HG03521 (cell line): ENCODE measurements around the gene FAM120A.

ENCODE experiments used
- ATAC-seq: cut with Tn5 transposase; IDR thresholded peaks from one replicate; pipeline ENCODE4 v1.9.1; 2021; ENCODE audit warnings: mild to moderate bottlenecking, moderate library complexity; ENCODE audit not compliant: unreplicated experiment

Gene FAM120A

DNA sequence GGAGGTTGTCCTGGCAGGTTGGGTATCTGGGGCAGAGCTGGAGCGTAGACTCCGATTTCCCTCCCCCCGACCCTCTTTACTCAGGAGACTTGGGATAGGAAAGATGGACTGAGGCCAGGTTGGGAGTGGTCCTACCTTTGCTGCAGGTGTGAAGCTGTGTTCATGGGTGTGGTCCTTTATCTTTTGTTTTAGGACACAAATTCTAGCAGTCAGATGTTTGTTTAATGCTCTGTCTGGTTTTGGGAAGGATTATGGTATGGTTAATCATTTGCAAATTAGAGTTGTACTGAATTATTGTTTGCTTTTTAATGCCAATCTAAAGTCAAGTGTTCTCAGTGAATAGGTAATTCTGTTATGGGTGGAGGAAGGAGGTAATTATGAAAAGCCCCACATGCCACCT is 16.0 kb downstream of the FAM120A start:
- no peak for ATAC-seq

DNA sequence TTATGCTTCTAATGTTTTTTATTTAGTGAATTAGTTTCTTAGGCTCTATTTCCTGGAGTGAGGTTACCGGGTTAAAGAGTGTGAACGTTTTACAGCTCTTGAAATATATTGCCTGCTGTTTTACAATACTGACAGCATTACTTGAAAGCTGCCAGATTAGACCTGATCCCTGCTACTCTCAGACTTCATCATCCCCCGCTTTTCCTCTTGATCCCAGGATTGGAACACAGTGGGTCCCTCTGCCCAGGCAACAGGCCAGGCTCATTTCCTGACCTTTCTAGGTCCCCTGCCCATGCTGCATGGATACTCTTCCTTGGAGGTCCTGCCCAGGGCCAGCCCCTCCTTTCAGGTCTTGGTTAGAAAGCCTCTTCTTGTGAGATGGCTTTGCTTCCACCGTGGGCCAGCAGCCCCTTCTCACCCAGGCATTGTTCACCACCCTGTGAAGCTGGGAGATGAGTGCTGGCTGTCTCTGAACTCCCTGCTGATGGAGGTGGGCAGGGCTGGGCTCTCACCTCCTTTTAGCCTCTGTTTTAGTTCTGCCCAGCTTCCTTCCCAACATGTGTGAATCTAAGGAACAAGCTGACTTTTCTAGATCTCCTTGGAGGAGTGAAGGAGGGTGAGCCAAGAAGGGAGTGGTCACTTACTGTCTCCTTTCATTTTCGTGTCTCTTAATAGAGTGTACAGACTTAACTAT is 17.4 kb downstream of the FAM120A start:
- ATAC-seq: no peak

DNA sequence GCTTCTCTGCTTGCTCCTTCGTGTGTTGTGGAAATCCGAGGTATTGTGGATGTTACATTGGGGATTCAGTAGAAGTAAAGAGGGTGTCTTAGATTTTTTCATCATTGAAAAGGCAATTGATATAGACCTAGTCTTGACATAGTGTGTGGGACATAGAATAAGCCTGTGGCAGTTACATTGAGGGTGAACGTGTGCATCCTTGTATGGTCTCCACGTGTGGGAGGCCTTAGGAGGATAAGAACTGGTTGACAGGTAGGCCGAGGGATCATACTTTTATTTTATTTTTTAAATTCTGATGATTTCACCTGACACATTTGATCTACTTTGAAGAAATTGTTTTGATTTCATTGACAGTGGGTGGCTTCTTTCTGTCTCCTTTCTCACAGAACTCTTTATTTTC is 18.9 kb downstream of the FAM120A start:
- no peak for ATAC-seq

- no peak for ATAC-seq
Measured at GRCh38 chr9:93471124-93471523, 19.6 kb downstream of the FAM120A start.

GRCh38 chr9:93473411-93473810 is 21.9 kb downstream of the FAM120A start:
- ATAC-seq: no peak

DNA sequence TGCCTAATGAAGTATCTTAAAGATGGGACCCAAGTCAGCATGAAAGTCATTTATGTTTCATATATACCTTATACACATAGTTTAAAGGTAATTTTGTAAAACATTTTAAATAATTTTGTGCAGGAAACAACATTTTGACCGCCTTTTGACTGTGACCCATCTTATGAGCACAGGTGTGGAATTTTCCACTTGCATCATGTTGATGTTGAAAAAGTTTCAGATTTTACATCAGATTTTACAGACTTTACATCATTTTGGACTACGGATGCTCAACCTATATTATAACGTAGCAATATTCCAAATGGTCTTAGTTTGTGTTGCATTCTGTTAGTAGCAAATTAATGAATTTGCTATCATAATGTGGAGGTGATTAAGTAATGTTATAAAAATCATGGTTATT is 23.6 kb downstream of the FAM120A start:
- ATAC-seq: no peak

DNA sequence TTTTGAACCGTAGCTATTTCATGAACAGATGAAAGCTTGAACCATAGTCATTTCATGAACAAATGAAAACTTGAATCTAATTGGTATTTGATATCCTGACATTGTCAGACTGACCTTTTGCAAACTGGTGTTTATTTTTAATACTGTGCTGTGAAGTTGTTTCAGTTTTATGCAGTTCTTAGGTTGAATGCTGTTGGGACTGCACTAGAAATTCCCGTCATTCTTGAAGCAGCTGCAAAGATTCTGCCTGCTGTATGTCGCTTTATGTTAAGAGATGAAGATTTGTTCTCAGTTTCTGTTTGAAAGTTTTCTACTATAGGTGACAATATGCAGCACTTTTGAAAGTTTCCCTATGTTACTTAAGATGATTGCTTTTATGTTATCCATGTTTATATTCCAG is 24.4 kb downstream of the FAM120A start:
- no peak for ATAC-seq

DNA sequence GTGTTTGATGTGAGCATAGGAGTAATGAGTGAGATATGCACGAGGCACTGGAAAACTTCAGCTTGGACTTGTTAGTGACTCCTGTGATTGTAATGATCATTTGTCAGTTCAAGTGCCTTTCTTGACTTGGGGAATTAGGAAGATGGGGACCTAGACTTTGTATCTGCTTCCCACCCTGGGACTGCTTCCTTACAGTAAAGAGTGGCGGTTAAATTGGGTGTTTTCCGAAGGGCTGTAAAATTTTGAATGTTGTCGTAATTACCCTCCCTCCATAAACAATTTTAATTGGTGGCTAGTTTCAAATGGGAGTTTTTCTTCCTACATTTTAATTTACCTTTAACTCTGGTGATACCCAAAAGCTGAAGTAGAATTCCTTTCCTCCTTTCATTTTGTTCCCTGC is 25.4 kb downstream of the FAM120A start:
- ATAC-seq: no peak

DNA sequence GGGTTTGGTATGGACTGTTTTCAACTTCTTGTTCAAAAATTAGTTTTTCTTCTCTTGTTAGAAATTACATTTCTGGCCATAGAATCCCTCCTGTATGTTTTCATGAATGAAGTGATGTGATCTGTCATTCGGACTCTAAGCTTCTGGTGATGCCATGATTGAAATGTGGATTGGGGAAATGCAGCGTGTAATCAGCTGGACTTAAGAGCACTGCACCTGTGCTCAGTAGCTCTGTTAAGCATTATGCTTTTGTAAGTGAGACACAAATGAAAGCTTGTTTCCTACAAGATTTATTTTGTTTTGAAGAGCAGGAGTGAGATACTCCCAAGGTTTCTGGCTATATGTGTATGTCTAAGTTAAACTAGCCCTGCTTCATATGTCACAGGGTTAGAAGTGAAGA is 25.9 kb downstream of the FAM120A start:
- ATAC-seq: no peak

GRCh38 chr9:93479726-93480125 is 28.2 kb downstream of the FAM120A start:
- ATAC-seq: no peak

DNA sequence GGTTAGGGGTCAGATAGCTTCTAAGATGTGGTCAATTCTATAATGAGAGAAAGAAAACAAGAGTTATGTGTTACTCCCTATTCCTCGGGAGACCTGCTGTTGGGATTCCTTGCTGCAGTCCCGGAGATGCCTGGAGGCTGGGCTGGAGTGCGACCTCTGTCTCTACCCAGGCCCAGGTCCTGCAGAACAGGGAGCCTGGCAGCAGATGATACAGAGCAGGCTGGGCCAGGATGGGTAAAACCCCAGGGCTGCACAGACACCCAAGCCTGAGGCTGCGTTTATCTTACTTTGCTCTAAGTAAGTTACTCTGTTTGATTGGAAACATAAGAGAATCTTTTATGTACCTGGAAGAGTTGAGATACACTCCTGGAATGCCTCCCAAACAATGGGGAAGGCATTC is 28.8 kb downstream of the FAM120A start:
- ATAC-seq: no peak

DNA sequence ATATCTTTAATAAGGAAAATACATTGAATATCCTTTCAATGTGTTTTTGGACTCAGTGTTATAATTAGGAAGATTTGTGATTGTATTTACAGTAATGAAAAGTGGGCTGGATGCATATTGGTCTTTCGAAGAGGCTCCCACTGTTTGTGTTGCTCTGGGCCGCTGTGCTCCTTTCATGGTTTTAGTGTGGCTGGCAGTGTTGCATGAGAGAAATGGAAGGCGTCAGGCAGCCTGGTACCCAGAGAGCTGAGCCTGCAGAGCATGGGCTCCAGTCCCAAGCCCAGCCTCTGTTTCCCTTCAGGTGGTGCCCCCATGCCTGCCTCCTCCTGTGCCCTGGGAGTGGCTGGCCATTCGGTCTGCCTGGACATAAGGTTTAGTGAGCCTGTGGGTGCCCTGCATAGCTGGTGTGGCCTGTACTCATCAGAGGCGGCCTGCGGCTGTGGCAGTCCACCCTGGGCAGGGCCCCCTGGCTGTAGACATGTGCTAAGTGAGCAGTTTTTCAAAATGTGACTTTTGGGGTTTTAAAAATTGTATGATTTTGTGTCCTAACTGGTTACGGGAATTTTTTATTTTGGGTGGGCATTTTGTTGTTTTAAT is 29.3 kb downstream of the FAM120A start:
- ATAC-seq: no peak

- ATAC-seq: no peak
Measured at GRCh38 chr9:93483497-93483896, 32.0 kb downstream of the FAM120A start.

DNA sequence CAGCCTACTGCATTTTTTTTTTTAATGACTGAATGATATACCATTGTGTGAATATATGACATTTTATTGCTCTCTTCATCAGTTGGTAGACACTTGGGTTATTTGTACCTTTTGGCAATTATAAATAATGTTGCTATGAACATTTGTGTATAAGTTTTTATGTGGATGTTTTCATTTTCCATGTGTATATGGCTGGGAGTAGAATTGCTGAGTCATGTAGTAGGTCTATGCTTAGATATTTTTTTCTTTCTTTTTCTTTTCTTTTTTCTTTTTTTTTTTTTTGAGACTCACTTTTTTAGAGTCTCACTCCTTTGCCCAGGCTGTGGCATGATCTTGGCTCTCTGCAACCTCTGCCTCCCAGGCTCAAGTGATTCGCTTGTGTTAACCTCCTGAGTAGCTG is 34.8 kb downstream of the FAM120A start:
- ATAC-seq: no peak

DNA sequence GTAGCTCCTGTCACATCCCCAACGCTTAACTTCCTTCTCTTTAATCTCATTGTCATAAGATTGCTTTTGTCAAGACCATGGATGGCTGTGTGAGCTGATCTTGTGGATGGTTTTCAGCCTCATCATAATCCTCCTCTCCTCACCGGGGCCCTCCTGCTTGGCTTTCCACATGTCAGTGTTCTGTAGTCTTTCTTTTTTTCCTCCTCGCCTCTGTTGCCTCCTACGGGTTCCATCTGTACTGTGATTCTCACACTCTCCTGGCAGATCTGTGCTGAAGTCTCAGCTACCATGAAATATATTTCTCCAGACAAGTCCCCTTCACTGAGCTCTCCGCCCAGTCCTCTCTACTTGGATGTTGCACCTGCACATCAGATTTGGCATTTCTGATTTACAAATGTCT is 36.8 kb downstream of the FAM120A start:
- ATAC-seq: no peak

DNA sequence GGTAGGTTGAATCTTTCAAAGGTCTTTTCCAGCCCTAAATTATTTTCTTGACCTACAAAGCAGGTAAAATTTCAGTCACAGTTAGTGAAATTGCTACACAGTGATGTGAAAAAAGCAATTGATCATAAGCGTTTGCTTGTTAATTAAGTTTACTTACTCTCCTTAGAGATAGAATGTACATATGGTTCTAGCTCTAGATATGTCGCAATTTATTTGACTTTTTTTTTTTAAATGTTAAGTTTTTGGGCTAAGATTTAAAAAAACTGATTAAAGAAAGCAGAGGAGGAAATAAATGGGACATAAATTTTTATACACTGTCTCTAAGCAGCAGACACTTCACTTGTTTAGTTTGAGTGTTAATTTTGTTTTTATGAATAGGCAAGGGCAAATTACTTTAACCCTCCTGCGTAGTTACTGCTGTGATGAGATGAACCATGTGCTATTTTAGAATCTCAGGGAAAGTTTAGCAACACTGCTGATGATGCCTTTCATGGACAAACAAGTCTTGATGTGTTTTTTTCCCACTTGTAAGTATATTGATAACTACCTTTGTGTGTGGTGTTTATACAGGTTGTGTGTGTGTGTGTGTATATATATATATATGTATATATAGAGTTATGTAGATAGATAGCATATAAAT is 40.2 kb downstream of the FAM120A start:
- ATAC-seq: no peak

DNA sequence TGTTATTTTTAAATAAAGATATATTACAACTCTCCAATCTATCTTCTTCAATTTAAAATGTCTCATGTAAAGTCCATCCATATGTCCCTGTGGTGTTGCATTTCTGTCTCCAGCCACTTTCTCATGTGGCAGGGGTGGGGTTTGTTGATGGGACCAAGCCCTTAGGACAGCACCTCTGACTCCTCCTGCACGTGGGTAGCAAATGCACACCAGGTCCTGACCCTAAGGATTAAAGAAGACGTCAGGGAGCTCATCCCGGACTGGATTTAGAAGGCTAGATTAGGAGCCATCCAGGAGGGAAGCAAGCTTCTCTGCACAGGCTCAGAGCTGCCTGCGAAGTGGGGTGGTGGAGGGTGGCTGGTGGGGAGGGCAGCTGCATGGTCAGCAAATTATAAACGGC is 40.8 kb downstream of the FAM120A start:
- no peak for ATAC-seq

GRCh38 chr9:93493949-93494348 is 42.5 kb downstream of the FAM120A start:
- ATAC-seq: no peak

DNA sequence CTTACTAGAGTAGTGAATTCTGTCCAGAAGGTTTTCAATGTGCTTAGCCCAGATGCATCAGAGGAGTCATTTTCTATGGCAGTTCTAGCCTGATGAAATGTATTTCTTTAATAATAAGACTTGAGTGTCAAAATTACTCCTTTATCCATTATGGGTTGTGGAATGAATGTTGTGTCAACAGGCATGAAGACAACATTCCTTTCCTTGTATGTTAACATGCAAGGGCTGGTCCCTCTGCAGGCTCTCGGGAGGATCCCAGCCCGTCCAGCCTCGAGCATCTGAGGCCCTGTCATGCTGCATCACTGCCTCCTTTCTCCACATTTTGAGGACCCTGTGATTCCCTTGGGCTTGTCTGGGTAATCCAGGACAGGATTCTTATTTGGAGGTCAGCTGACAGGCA is 44.8 kb downstream of the FAM120A start:
- no peak for ATAC-seq

GRCh38 chr9:93500571-93501298 is 49.2 kb downstream of the FAM120A start:
- no peak for ATAC-seq

GRCh38 chr9:93501406-93501805 is 49.9 kb downstream of the FAM120A start:
- ATAC-seq: no peak

DNA sequence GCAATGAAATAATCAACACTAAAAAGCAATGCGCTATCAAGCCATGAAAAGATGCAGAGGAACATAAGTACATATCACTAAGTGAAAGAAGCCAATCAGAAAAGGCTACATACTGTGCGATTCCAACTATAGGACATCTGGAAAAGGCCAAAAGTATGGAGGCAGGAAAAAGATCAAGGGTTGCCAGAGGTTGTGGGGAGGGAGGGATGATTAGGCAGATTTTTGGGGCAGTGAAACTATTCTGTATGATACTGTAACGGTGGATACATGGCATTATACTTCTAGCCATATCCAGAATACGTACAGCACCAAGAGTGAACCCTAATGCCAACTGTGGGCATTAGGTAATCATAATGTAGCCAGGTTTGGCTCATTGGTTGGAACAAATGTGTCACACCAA is 51.9 kb downstream of the FAM120A start:
- no peak for ATAC-seq
